ENCODE data around the gene TCP11X2. TPM values are rescaled to one million over a fixed set of nuclear protein-coding genes. Genes with fewer than 3 reads are reported as not detected.

TCP11X2 gene
- polyA plus RNA-seq, 1 donor (not counting 4 experiments of a cell fraction or from before 2014, with no cell fraction given) = not detected

DNA sequence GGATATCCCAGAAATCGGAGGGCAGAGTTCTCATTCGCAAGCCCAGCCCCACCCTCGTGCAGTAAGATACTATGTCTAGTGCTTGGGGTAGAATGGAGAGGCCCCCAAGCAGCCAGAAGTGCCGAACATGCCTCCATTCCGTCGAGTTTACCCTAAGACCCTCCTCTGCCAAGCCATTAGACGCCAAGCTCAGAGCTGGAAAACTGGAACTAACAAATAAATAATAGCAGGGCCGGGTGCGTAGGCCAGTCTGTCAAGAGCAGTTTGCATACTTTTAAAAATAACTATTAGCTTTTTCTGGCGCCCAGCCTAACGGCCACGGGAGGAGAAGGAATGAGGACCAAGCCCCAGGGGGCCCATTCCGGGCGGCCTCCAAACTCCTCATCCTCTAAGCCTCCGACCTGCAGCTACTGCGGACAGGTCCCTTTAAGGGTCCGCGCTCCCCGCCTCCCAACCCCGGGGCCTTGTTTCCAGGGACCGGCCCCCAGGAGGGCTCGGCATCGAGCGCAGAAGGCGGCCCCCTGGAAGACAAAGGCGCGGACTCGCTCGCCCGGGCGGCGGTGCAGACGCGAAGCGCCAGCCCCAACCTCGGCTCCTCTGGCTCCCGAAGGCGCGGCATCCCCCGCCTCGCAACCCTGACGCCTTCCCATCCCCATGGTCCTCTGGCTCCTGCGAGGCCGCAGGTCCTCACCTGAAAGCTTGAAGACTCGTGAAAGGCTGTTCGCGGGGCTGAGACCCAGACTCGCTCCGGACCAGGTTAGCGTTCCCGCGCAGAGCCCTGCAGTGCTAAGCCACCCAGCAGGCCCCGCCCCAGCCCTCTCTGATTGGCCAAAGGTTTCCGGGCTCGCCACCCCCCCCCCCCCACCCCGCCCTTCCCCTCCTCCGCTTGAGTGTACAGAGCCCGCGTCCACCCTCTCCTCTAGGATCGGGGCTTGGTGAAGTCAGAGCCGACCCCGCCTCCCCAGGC is 44.6 kb upstream of the TCP11X2 start, which contains the start of gene TMSB15A:
TMSB15A (minus strand) TSS at position 765 of the 967 bp plus-strand sequence.
- Histone ChIP-seq H3K27ac (ENCODE audit: control insufficient read depth, insufficient read depth, low read length) (no peak within 1 kb of the TSS), H3K79me2 (ENCODE audit: control insufficient read depth, insufficient read depth, low read length) (no peaks in the 10 kb centered on the region), H3K9me3 (ENCODE audit: control insufficient read depth, low read depth, low read length) (no peaks in the 10 kb centered on the region), H2AFZ (ENCODE audit: control insufficient read depth, low read length) (peak within 1 kb of the TSS; percentile 33), H3K27me3 (ENCODE audit: control insufficient read depth, extremely low read depth, insufficient read depth, low read length) (peaks cover 4% of the 10 kb centered on the region), H3K4me3 (ENCODE audit: control insufficient read depth in 2 of 3, extremely low read depth in 1 of 3, insufficient read depth in 2 of 3, low read depth in 1 of 3, low read length in 3 of 3) (peak within 1 kb of the TSS in 1 of 3 experiments; percentile 25), H3K36me3 (ENCODE audit: control insufficient read depth in 2 of 2, extremely low read depth in 1 of 2, insufficient read depth in 2 of 2, low read length in 2 of 2) (no peaks in the 10 kb centered on the region), H3K9ac (ENCODE audit: control insufficient read depth, extremely low read depth, insufficient read depth, low read length) (no peak within 1 kb of the TSS), H4K20me1 (ENCODE audit: control insufficient read depth, extremely low read depth, insufficient read depth, low read length) (no peaks in the 10 kb centered on the region), H3K4me1 (ENCODE audit: control insufficient read depth, extremely low read depth, insufficient read depth, low read length) (no peaks in the 10 kb centered on the region), H3K9me1 (ENCODE audit: control insufficient read depth, extremely low read depth, insufficient read depth, low read length) (no peaks in the 10 kb centered on the region), H3K4me2 (ENCODE audit: control insufficient read depth, extremely low read depth, insufficient read depth, low read depth, low read length) (peak within 1 kb of the TSS; percentile 22)
- dilution Hi-C loops (cut with MboI; ENCODE audit: extremely low pct_ligation_motif_present, low sequenced_read_pairs) = no loop called here
- FAIRE-seq (no peak), DNase-seq (ENCODE audit: low read depth, low spot score) (no peak)
- TF ChIP-seq EZH2 (IDR thresholded peaks at IDR 0.05; ENCODE audit: low read length) = peak; percentile 37
- no peak for TF ChIP-seq CTCF (optimal IDR thresholded peaks at IDR 0.05 in 1 of 3, IDR thresholded peaks at IDR 0.05 in 1 of 3, conservative IDR thresholded peaks at IDR 0.05 in 1 of 3; ENCODE audit: extremely low read depth in 1 of 3, insufficient read depth in 2 of 3, low read length in 3 of 3)

DNA sequence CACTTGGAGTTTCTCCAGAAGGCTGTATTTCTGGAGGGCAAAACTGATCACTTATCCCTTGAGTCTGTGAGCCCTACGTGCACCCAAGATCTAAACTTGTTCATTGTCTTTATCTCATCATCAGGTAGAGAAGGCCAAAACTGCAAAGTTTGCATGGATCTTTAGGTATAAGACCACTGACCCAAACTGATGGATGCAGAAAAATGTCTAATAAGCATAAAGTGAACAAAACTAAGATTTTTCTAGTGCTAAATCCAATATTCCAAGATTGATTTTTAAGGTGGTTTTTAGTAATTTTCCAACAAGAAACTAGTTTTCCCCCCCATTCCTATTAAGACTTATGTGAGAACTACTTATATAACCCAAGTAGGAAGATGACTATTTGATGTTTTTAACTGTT is 42.9 kb upstream of the TCP11X2 start:
- Histone ChIP-seq H3K36me3 (ENCODE audit: control insufficient read depth in 2 of 2, extremely low read depth in 1 of 2, insufficient read depth in 2 of 2, low read length in 2 of 2) (no peaks in the 10 kb centered on the region), H2AFZ (ENCODE audit: control insufficient read depth, low read length) (no peak overlapping the region), H3K9me3 (ENCODE audit: control insufficient read depth, low read depth, low read length) (no peaks in the 10 kb centered on the region), H3K4me3 (ENCODE audit: control insufficient read depth in 2 of 3, extremely low read depth in 1 of 3, insufficient read depth in 2 of 3, low read depth in 1 of 3, low read length in 3 of 3) (no peak overlapping the region), H3K4me2 (ENCODE audit: control insufficient read depth, extremely low read depth, insufficient read depth, low read depth, low read length) (no peak overlapping the region), H4K20me1 (ENCODE audit: control insufficient read depth, extremely low read depth, insufficient read depth, low read length) (no peaks in the 10 kb centered on the region), H3K79me2 (ENCODE audit: control insufficient read depth, insufficient read depth, low read length) (no peaks in the 10 kb centered on the region), H3K9me1 (ENCODE audit: control insufficient read depth, extremely low read depth, insufficient read depth, low read length) (no peaks in the 10 kb centered on the region), H3K4me1 (ENCODE audit: control insufficient read depth, extremely low read depth, insufficient read depth, low read length) (no peaks in the 10 kb centered on the region), H3K27me3 (ENCODE audit: control insufficient read depth, extremely low read depth, insufficient read depth, low read length) (peaks cover 4% of the 10 kb centered on the region), H3K9ac (ENCODE audit: control insufficient read depth, extremely low read depth, insufficient read depth, low read length) (no peak overlapping the region), H3K27ac (ENCODE audit: control insufficient read depth, insufficient read depth, low read length) (no peak overlapping the region)
- TF ChIP-seq EZH2 (IDR thresholded peaks at IDR 0.05; ENCODE audit: low read length) (no peak), CTCF (optimal IDR thresholded peaks at IDR 0.05 in 1 of 3, IDR thresholded peaks at IDR 0.05 in 1 of 3, conservative IDR thresholded peaks at IDR 0.05 in 1 of 3; ENCODE audit: extremely low read depth in 1 of 3, insufficient read depth in 2 of 3, low read length in 3 of 3) (no peak)
- no peak for FAIRE-seq
- dilution Hi-C loops (cut with MboI; ENCODE audit: extremely low pct_ligation_motif_present, low sequenced_read_pairs) = no loop called here
- DNase-seq (ENCODE audit: low read depth, low spot score) = no peak

All from keratinocyte (primary cell).